ENCODE results near the gene VPS4A. TPM values are rescaled to one million over a fixed set of nuclear protein-coding genes. Genes with fewer than 3 reads are reported as not detected.

Gene VPS4A
- total and polyA plus RNA-seq, 2 of the 4 experiments (the other 2 are of a cell fraction) = 23.3 to 25.2 TPM

DNA sequence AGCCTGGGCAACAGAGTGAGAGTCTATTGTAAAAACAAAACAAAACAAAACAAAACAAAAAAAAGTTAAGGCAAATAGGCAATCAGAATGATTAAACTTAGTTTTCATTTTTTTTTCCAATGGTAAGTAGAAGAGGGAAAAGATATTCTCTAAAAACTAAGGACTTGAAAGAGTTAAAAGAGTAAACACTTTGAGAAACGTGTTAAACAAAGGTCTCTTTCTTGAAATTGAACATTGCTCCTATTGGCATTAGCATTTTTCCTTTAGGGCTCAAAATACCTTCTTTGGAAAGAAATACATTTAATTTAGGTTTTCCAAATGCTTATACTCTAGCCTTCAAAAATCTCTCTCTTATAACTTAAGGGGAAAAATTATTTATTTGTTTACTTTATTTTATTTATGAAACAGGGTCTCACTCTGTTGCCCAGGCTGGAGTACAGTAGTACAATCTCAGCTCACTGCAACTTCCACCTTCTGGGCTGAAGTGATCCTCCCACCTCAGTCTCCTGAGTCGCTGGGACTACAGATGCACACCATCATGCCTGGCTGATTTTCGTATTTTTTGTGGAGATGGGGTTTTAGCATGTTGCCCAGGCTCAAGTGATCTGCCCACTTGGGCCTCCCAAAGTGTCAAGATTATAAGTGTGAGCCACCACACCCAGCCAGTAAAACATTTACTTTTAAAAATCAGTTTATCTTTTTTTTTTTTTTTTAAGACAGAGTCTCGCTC lies 44.7 kb upstream of the VPS4A start (continued):
- TF ChIP-seq RFX5 (IDR thresholded peaks at IDR 0.05; ENCODE audit: low read depth, low read length) = no peak

DNA sequence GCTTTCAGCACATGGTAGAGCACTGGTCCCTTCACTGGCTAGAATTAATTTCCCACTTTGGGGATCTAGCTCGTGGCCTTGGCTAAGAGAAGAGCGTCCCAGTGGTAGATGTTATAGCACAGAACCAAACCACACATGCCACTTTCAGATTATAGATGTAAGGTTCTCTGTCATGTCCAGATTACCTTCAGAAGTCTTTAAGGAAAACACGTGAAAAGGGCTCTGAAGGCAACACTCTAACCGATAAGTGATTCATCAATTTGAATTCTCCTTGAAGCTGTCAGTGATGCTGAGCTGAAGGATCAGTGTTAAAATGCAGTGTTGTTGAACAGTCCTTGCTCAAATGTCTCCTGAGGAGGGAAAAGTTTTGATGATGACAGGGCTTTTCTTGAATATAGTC lies 43.5 kb upstream of the VPS4A start:
- Histone ChIP-seq H2BK120ac (ENCODE audit: low read depth, low read length) (no peak overlapping the region), H3K9me1 (ENCODE audit: insufficient read depth, low read length) (peaks cover 4% of the 10 kb centered on the region), H4K5ac (ENCODE audit: low read depth, low read length) (no peak overlapping the region), H3K4me1 (ENCODE audit: control insufficient read depth, insufficient read depth, low read length) (peaks cover 8% of the 10 kb centered on the region; the same call in 1 of the 2 replicates), H3K4ac (ENCODE audit: low read depth, low read length) (no peak overlapping the region), H3K56ac (ENCODE audit: extremely low read depth, insufficient read depth, low read length) (no peak overlapping the region), H2AK5ac (ENCODE audit: low read depth, low read length) (no peak overlapping the region), H2BK15ac (ENCODE audit: low read depth, low read length) (no peak overlapping the region), H3K23ac (ENCODE audit: low read depth, low read length) (no peak overlapping the region), H4K20me1 (ENCODE audit: insufficient read depth, low read length) (0 out of 2 replicates have a peak, but pooled peaks cover 2% of the 10 kb centered on the region), H3K27me3 (ENCODE audit: control insufficient read depth, insufficient read depth, low read length) (no peaks in the 10 kb centered on the region), H3K4me2 (ENCODE audit: low read depth, low read length) (no peak overlapping the region), H3K9me3 (ENCODE audit: control insufficient read depth, insufficient read depth, low read length) (no peaks in the 10 kb centered on the region), H3K27ac (ENCODE audit: insufficient read depth, low read length) (no peak overlapping the region), H3K18ac (ENCODE audit: low read depth, low read length) (no peak overlapping the region), H3K9ac (ENCODE audit: low read depth, low read length) (no peak overlapping the region), H2BK20ac (ENCODE audit: low read depth, low read length) (no peak overlapping the region), H2AFZ (replicated peaks; ENCODE audit: low read length, poor library complexity) (no peak overlapping the region), H3K14ac (replicated peaks; ENCODE audit: low read depth, low read length) (no peak overlapping the region), H3K79me1 (ENCODE audit: low read depth in 1 of 2, low read length in 2 of 2) (peaks cover 31 to 49% of the 10 kb centered on the region in 2 experiments), H3K4me3 (ENCODE audit: insufficient read depth, low read depth, low read length) (no peak overlapping the region), H4K8ac (ENCODE audit: low read depth in 2 of 2, low read length in 2 of 2) (no peak overlapping the region), H3K36me3 (ENCODE audit: control insufficient read depth, insufficient read depth, low read length) (peaks cover 11% of the 10 kb centered on the region), H2AK9ac (replicated peaks; ENCODE audit: low read depth, low read length, poor library complexity) (no peak overlapping the region), H4K91ac (ENCODE audit: insufficient read depth, low read depth, low read length) (no peak overlapping the region), H2BK5ac (ENCODE audit: low read depth, low read length, poor library complexity, severe bottlenecking) (no peak overlapping the region)
- ChIA-PET POLR2A (ENCODE audit: unreplicated experiment) (no interaction called here), CTCF (interaction anchor here (0.6 to 0.9 kb wide), 2 partner anchors 10 to 105 kb away, joined by 3 read pairs; no protein-coding TSS in a partner anchor)
- no TSS peak for BruUV-seq (replicated peaks)
- intact Hi-C loops (cut with micrococcal nuclease) (no loop called here), dilution Hi-C loops (cut with HindIII; ENCODE audit: low sequenced_read_pairs, unreplicated experiment) (no loop called here), in situ Hi-C loops (cut with MboI; ENCODE audit: low sequenced_read_pairs) (no loop called here)
- 90% methylated on average over 2 of the region's 4 CpGs; no CpG with 5 or more reads in 1 of the 2 experiments for WGBS, 2 experiments (ENCODE audit: extremely low coverage in 2 of 2, insufficient read length in 1 of 2)
- no peak for TF ChIP-seq MAZ (IDR thresholded peaks at IDR 0.05; ENCODE audit: borderline replicate concordance, low read depth, low read length)
- DNase-seq (no peak), ATAC-seq (ENCODE audit: low read depth) (no peak)

Measured in IMR-90 (cell line).